ENCODE measurements around the gene PACRG.

DNA sequence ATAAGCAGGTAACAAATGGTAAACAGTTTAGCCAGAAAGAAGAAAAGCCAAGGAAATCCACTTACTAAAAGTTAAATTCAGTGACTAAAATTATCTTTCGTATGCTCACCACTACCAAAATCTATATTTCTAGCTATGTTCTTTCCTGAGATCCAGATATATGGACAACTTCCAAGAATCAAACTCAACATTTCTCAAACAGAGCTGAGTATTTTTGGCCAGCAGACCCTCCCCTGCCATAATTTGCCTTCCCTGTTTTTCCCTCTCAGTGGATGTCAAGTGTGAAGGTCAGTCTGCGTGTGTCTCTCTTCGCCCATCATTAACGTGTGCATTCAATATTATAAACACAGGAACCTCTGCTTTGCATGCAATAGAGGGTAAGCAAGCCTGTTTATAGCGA, 42.2 kb upstream of the PACRG start:
- TF ChIP-seq JUN (IDR thresholded peaks at IDR 0.05; ENCODE audit: low read depth, low read length) (no peak), ASH2L (IDR thresholded peaks at IDR 0.05; ENCODE audit: low read length) (no peak), HDAC6 (IDR thresholded peaks at IDR 0.05; ENCODE audit: low read depth, low read length) (no peak), BRCA1 (IDR thresholded peaks at IDR 0.05; ENCODE audit: low read depth, low read length) (no peak)
